Brain pericyte (primary cell): ENCODE data around the gene KCNQ1OT1.

ENCODE experiments used
- DNase-seq: peaks from one replicate; pipeline ENCODE4 v3.0.0-alpha.2; 2012; ENCODE audit warnings: low read depth, low spot score

The KCNQ1OT1 gene

DNA sequence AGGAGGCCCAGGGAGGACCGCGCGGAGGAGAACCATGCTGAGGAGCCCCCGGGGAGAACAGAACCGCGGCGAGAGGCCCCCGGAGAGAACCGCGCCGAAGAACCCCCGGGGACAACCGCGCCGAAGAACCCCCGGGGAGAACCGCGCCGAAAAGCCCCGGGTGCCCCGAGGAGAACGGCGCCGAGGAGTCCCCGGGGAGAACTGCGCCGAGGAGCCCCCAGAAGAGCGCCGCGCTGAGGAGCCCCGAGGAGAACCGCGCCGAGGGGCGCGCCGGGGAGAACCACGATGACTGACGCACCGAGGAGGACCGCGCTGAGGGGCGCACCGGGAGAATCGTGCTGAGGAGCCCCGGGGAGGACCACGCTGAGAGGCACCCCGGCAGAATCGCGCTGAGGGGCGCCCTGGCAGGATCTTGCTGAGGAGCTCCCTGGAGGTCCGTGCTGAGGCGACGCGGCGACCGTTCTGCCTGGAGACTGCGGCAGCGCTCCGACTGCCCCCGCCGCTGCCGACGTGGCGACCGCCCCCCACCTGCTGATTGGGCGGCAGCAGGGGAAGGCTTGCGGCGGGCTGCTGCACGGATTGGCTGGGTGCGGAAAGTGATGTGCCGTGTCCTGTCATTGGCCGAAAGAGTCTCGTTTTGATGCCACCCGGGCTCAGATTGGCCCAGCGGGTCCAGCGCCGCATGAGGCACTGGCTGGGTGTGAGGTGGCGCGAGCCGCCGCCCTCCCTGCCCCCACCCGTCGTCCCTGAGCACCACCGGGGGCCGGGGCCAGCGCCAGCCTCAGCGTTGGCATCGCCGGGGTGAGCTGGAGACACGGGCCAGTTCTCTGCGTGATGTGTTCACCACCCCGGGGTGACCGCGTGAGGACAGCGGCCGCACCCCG is at the start of gene KCNQ1OT1:
Gene KCNQ1OT1, minus strand, starts transcription at position 464 of the 884 bp plus-strand sequence.
- peak; percentile 76 for DNase-seq

GRCh38 chr11:2748814-2749554 is 49.2 kb upstream of the KCNQ1OT1 start:
- no peak for DNase-seq

GRCh38 chr11:2748061-2748813 is 48.4 kb upstream of the KCNQ1OT1 start:
- no peak for DNase-seq

DNA sequence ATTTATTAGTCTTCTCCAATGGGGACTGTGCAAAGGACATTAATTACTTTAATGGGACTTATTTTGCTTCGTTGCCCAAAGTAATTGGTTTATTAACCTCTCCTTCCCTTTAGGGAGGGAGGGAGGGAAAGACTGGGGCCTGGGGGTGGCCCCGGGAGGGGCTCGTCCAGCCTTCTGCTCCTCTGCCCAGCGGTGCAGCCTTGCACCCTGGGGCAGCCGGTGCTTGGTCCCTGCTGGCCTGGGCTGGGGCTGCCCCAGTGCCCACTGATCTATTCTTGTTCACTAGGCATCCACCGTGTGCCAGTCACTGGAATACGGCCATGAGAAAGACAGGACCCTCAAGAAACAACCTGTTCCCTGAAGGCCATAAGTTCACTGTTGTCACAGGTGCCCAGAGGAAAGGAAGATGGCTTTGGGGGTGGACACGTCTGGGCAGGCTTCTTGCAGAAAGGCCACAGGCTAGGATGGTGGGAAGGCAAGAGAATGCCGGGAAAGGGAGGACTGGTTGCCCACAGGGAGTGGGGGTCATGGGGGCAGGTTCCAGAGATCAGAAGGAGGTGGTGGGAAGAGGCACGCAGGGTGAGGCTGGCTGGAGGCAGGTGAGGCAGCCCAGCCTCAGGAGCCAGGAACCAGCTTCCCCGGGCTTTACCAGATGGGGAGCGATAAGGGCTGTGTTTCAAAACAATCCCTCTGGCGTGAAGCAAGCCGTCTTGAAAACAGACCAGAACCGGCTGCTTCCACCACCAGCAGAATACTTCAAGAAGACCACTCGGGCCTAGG is 47.6 kb upstream of the KCNQ1OT1 start:
- no peak for DNase-seq

- DNase-seq = no peak
Measured at GRCh38 chr11:2746401-2747247, 46.8 kb upstream of the KCNQ1OT1 start.

GRCh38 chr11:2745511-2745910 is 45.7 kb upstream of the KCNQ1OT1 start:
- no peak for DNase-seq

DNA sequence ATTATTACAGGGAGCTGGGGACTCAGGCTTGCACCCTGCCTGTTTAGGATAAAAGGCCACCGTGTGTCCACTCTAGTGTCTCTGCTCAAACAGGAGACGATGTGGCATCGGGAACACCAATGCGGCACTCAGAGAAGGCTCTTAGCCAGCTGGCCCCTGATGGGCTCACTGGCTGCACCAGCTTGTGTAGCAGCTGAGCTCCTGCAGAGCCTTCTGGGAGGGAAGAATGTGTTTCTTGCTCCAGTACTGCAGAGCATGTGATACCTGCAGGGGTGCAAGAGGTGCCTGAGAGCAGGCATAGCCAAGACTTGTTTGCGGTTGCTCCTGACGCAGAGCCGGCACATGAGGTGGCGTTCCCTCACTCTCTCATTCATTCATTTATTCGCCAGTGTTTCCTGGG is 44.4 kb upstream of the KCNQ1OT1 start:
- no peak for DNase-seq

DNA sequence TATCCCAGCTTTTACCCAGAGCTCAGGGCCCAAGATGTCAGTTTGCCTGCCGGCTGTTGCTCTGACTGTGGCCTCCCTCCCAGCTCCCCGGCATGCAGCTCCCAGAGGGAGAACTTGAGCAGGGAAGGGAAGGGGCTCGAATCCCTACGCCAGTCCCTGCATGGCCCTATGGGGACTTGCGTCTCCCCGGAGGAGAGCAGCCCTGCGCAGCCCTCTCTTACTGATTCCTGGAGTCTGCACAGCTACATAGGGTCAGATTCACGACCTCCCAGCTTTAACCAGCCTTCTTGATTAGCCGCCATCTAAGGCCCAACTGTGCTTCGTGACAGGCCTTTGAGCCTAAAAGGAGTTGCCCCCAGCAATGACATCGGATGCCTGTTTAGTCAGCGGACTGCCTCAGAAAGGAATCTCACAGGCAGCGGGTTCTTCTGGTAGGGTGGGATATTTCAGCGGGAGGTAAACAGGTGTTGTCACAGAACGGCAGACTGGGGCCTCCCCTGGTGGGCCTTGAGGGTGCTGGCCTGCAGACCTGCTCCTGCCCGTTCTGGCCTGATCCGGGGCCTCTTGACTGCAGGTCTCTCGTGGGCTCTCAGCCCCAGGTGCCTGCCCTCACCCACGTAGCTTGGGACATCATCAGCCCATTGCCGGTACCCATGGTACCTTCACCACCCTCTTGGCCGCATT is 43.8 kb upstream of the KCNQ1OT1 start:
- no peak for DNase-seq

DNA sequence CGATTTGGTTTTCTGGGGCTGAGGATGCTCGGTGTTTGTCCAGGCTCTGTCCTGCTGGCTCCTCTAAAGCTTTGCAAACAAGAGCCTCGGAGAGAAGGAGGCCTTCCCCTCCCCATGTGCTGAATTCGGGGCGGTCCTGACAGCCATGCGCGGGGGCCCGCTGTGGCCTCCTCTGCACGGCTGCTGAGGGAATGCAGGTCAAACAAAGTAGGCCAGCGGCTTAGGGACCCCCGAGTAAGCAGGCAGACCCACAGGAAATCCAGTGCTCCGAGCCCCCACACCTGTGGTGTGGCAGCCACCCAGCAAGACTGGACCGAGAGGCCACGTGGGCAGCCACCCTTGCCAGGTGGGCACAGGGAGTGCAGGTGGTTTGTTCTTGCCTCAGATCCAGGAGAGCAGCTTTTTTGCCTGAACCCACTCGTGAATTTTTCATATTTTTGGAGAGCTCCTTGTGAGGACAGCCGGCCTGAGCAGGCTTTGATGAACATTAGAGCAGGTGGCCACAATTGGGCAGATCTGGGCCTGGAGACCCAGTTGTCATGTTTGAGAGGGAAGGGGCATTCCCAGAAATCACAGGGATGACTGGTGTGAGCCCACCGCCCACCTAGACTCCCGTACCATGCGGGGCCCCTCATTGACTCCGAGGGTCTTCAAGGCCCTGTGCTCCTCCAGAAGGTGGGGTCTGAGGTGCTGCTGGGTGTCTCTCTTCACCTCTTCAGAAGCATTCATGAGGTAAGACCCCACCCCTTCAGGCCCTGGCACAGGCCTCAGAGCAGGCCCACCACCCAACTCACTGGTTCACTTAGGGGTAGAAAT is 43.0 kb upstream of the KCNQ1OT1 start:
- DNase-seq = no peak

- peak; percentile 46 for DNase-seq
Measured at GRCh38 chr11:2742201-2742600, 42.4 kb upstream of the KCNQ1OT1 start.

- peak; percentile 85 for DNase-seq
Measured at GRCh38 chr11:2741377-2742131, 41.8 kb upstream of the KCNQ1OT1 start.

- DNase-seq = no peak
Measured at GRCh38 chr11:2741006-2741376, 41.2 kb upstream of the KCNQ1OT1 start.

DNA sequence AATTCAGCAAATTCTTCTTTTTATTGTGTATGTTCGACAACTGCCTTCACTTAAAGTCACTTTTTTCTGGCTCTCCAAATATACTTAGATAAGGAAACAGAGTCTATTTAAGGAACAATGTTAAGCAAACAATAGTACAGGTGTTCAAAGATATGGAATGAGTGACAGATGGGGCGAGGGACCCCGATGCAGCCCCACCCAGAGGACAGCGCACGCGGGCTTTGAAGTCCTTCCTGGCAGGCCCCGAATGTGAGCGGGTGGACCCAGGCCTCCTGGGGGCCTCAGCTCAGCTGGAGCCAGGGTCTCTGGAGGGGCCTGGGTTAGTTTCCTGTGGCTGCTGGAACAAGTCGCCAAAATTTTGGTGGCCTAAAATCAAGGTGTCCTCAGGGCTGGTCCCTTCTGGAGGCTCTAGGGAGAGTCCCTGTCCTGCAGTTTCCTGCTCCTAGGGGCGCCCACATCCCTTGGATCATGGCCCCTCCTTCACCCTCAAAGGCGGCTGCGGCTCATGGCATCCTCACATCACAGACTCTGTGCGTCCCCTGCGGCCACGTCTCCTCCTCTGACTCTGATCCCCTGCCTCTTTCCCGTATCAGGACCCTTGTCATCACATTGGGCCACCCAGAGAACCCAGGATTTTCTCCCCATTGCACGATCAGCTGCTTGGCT is 40.6 kb upstream of the KCNQ1OT1 start:
- no peak for DNase-seq

DNA sequence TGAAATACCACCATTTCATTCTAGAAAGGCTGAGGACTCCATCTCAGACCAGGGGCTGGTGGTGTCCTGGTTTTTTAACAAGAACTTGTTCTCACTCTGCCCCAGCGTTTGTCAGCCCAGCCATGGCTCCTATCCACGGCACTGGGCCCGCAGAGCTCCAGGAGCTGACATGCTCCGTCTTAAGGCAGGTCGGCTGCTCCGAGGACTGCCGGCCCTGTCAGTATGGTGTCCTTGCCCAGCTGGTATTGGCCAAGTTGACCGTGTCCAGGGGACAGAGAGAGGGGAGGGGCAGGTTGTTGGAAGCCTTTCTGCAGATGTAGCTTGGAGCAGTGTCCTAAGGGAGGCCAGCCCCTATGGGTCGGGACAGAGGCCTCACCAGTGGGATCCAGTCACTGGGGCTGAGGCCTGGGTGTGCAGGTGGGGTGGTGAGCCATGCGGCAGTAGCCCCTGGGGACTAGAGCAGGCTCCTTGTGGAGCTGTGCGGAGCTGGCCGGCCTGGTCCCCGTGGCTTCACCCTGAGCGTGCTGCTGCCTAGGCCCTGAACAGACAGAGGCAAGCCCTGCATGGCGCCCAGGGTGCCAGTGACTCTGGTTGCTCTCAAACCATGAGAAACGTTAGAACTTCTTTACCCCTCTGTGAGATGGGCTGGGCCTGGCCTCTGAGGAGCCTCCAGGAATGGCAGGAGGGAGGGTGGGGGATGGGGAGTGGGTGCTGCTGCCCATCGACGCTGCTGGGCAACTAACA is 39.9 kb upstream of the KCNQ1OT1 start:
- DNase-seq = no peak

- DNase-seq = no peak
Measured at GRCh38 chr11:2738551-2739431, 39.0 kb upstream of the KCNQ1OT1 start.

- no peak for DNase-seq
Measured at GRCh38 chr11:2737866-2738265, 38.1 kb upstream of the KCNQ1OT1 start.
